Trophoblast cell (in vitro differentiated cells and primary cell): ENCODE results near the gene BNC2.

Experiments
- DNase-seq, 2 donors: peaks; one replicate each; pipeline ENCODE4 v3.0.0-alpha.2; 2016
- H2AFZ ChIP-seq: 2 replicates; pipeline ENCODE4 v1.6.1; 2013; ENCODE audit warnings: low read length, moderate library complexity, mild to moderate bottlenecking; ENCODE audit not compliant: insufficient read depth, poor library complexity
- H2AK5ac ChIP-seq: 2 replicates; pipeline ENCODE4 v1.6.1; 2013; ENCODE audit warnings: mild to moderate bottlenecking, low read length
- H2BK120ac ChIP-seq: 2 replicates; pipeline ENCODE4 v1.6.1; 2013; ENCODE audit warnings: low read length, mild to moderate bottlenecking, moderate library complexity; ENCODE audit not compliant: insufficient read depth, poor library complexity
- H2BK12ac ChIP-seq: 2 replicates; pipeline ENCODE4 v1.6.1; 2013; ENCODE audit warnings: mild to moderate bottlenecking, low read length, moderate library complexity
- H2BK5ac ChIP-seq: 2 replicates; pipeline ENCODE4 v1.6.1; 2013; ENCODE audit warnings: low read length, low read depth, moderate library complexity, mild to moderate bottlenecking; ENCODE audit not compliant: poor library complexity
- H3K14ac ChIP-seq: 2 replicates; pipeline ENCODE4 v1.6.1; 2013; ENCODE audit warnings: mild to moderate bottlenecking, low read length
- H3K18ac ChIP-seq: 2 replicates; pipeline ENCODE4 v1.6.1; 2013; ENCODE audit warnings: mild to moderate bottlenecking, low read length
- H3K23ac ChIP-seq: 2 replicates; pipeline ENCODE4 v1.6.1; 2013; ENCODE audit warnings: low read length
- H3K27ac ChIP-seq: 2 replicates; pipeline ENCODE4 v1.5.1; 2013; ENCODE audit warnings: low read depth, mild to moderate bottlenecking, inconsistent platforms, low read length, moderate library complexity
- H3K27me3 ChIP-seq: 2 replicates; pipeline ENCODE4 v1.6.1; 2013; ENCODE audit warnings: inconsistent platforms, mild to moderate bottlenecking, low read length, moderate library complexity; ENCODE audit not compliant: insufficient read depth
- H3K36me3 ChIP-seq, 2 experiments: 1 replicate in 1 of 2; 2 replicates in 1 of 2; pipeline ENCODE4 v1.6.1; 2013; ENCODE audit warnings: low read length in 2 of 2, mild to moderate bottlenecking in 2 of 2, moderate library complexity in 1 of 2; ENCODE audit not compliant: insufficient read depth in 2 of 2, control insufficient read depth in 1 of 2
- H3K4ac ChIP-seq: 2 replicates; pipeline ENCODE4 v1.6.1; 2013; ENCODE audit warnings: low read depth, mild to moderate bottlenecking, low read length, moderate library complexity
- H3K4me1 ChIP-seq, 2 experiments: 1 replicate in 1 of 2; 2 replicates in 1 of 2; pipeline ENCODE4 v1.6.1; 2013; ENCODE audit warnings: low read length in 2 of 2, mild to moderate bottlenecking in 2 of 2, moderate library complexity in 1 of 2; ENCODE audit not compliant: insufficient read depth in 2 of 2, control insufficient read depth in 1 of 2
- H3K4me2 ChIP-seq: 2 replicates; pipeline ENCODE4 v1.6.1; 2013; ENCODE audit warnings: inconsistent platforms, mild to moderate bottlenecking, low read length, moderate library complexity
- H3K4me3 ChIP-seq: 2 replicates; pipeline ENCODE4 v1.5.1; 2013; ENCODE audit warnings: mild to moderate bottlenecking, low read depth, low read length, inconsistent platforms
- H3K79me1 ChIP-seq: one replicate; pipeline ENCODE4 v1.6.1; 2013; ENCODE audit warnings: low read length
- H3K79me2 ChIP-seq: 2 replicates; pipeline ENCODE4 v1.6.1; 2013; ENCODE audit warnings: low read length, mild to moderate bottlenecking; ENCODE audit not compliant: control insufficient read depth, insufficient read depth, poor library complexity
- H3K9ac ChIP-seq: 2 replicates; pipeline ENCODE4 v1.6.1; 2013; ENCODE audit warnings: mild to moderate bottlenecking, low read length
- H3K9me3 ChIP-seq: 2 replicates; pipeline ENCODE4 v1.6.1; 2013; ENCODE audit warnings: low read depth, mild to moderate bottlenecking, control low read depth, inconsistent platforms, low read length; ENCODE audit not compliant: insufficient read depth
- H4K12ac ChIP-seq: 2 replicates; pipeline ENCODE4 v1.6.1; 2013; ENCODE audit warnings: low read depth, mild to moderate bottlenecking, low read length, moderate library complexity
- H4K8ac ChIP-seq: 2 replicates; pipeline ENCODE4 v1.6.1; 2013; ENCODE audit warnings: low read depth, mild to moderate bottlenecking, low read length, moderate library complexity
- H4K91ac ChIP-seq: one replicate; pipeline ENCODE4 v1.6.1; 2013; ENCODE audit warnings: low read depth, mild to moderate bottlenecking, low read length, moderate library complexity
- WGBS: extraction: QIAGEN DNeasy Blood & Tissue Kit; methylation state at CpG from one replicate; pipeline ENCODE4 v1.1.7; 2013; ENCODE audit warnings: missing lambda C conversion rate; ENCODE audit not compliant: insufficient read length, insufficient coverage; ENCODE audit errors: extremely low coverage; 5-methylcytosine and 5-hydroxymethylcytosine counted together

Gene BNC2

GRCh38 chr9:16597136-16597535 lies 273.3 kb downstream of the BNC2 start:
- no peaks in the 10 kb centered on the region for H3K79me1 ChIP-seq
- H4K91ac ChIP-seq = no peak overlapping the region
- no peak overlapping the region for H3K4me2 ChIP-seq
- no peak overlapping the region for H2BK5ac ChIP-seq
- H3K4me3 ChIP-seq = no peak overlapping the region
- no peak overlapping the region for H3K18ac ChIP-seq
- H4K8ac ChIP-seq = no peak overlapping the region
- H3K4me1 ChIP-seq = no peaks in the 10 kb centered on the region
- no peak overlapping the region for H3K23ac ChIP-seq
- no peak overlapping the region for H3K14ac ChIP-seq
- no peak overlapping the region for H2AFZ ChIP-seq
- H3K27ac ChIP-seq = no peak overlapping the region
- no peaks in the 10 kb centered on the region for H3K36me3 ChIP-seq
- no peaks in the 10 kb centered on the region for H3K79me2 ChIP-seq
- H3K9ac ChIP-seq = no peak overlapping the region
- H2BK120ac ChIP-seq = no peak overlapping the region
- WGBS = no CpG with 5 or more reads among the region's 1 CpG
- no peak overlapping the region for H2AK5ac ChIP-seq
- no peaks in the 10 kb centered on the region for H3K9me3 ChIP-seq
- DNase-seq = no peak
- no peak overlapping the region for H3K4ac ChIP-seq
- H4K12ac ChIP-seq = no peak overlapping the region
- no peak overlapping the region for H2BK12ac ChIP-seq
- H3K27me3 ChIP-seq = no peaks in the 10 kb centered on the region

- Histone ChIP-seq H2BK5ac (no peak overlapping the region), H2AFZ (no peak overlapping the region), H3K14ac (no peak overlapping the region), H3K23ac (no peak overlapping the region), H3K79me1 (no peaks in the 10 kb centered on the region), H3K4me2 (no peak overlapping the region), H3K4me3 (no peak overlapping the region), H2BK12ac (no peak overlapping the region), H3K4me1 (no peaks in the 10 kb centered on the region), H2AK5ac (no peak overlapping the region), H3K36me3 (no peaks in the 10 kb centered on the region), H3K4ac (no peak overlapping the region), H3K9me3 (no peaks in the 10 kb centered on the region), H4K8ac (no peak overlapping the region), H3K27ac (no peak overlapping the region), H4K12ac (no peak overlapping the region), H3K18ac (no peak overlapping the region), H3K9ac (no peak overlapping the region), H3K79me2 (no peaks in the 10 kb centered on the region), H2BK120ac (no peak overlapping the region), H4K91ac (no peak overlapping the region), H3K27me3 (no peaks in the 10 kb centered on the region)
- DNase-seq = no peak
- WGBS = no CpG with 5 or more reads among the region's 2 CpGs
Measured at GRCh38 chr9:16595227-16595626, 275.2 kb downstream of the BNC2 start.

- H3K14ac ChIP-seq = no peak overlapping the region
- H3K27ac ChIP-seq = no peak overlapping the region
- H2BK5ac ChIP-seq = no peak overlapping the region
- H3K23ac ChIP-seq = no peak overlapping the region
- H3K4ac ChIP-seq = no peak overlapping the region
- no peaks in the 10 kb centered on the region for H3K27me3 ChIP-seq
- H4K12ac ChIP-seq = no peak overlapping the region
- H3K18ac ChIP-seq = no peak overlapping the region
- H2AK5ac ChIP-seq = no peak overlapping the region
- H4K91ac ChIP-seq = no peak overlapping the region
- no peaks in the 10 kb centered on the region for H3K79me1 ChIP-seq
- H3K36me3 ChIP-seq = no peaks in the 10 kb centered on the region
- no peak overlapping the region for H2BK12ac ChIP-seq
- no peak overlapping the region for H2AFZ ChIP-seq
- no peaks in the 10 kb centered on the region for H3K9me3 ChIP-seq
- no peak overlapping the region for H2BK120ac ChIP-seq
- no peak overlapping the region for H3K9ac ChIP-seq
- no peaks in the 10 kb centered on the region for H3K4me1 ChIP-seq
- H3K79me2 ChIP-seq = no peaks in the 10 kb centered on the region
- DNase-seq = no peak
- no peak overlapping the region for H3K4me2 ChIP-seq
- no peak overlapping the region for H4K8ac ChIP-seq
- H3K4me3 ChIP-seq = no peak overlapping the region
Measured at GRCh38 chr9:16594787-16595186, 275.7 kb downstream of the BNC2 start.

GRCh38 chr9:16593746-16594145 lies 276.7 kb downstream of the BNC2 start:
- Histone ChIP-seq H3K4me3 (no peak overlapping the region), H3K14ac (no peak overlapping the region), H2AK5ac (no peak overlapping the region), H3K4me2 (no peak overlapping the region), H3K4me1 (no peaks in the 10 kb centered on the region), H3K36me3 (no peaks in the 10 kb centered on the region), H3K18ac (no peak overlapping the region), H4K91ac (no peak overlapping the region), H3K23ac (no peak overlapping the region), H3K27ac (no peak overlapping the region), H3K27me3 (no peaks in the 10 kb centered on the region), H2AFZ (no peak overlapping the region), H3K79me2 (no peaks in the 10 kb centered on the region), H3K79me1 (no peaks in the 10 kb centered on the region), H4K12ac (no peak overlapping the region), H2BK120ac (no peak overlapping the region), H4K8ac (no peak overlapping the region), H3K9ac (no peak overlapping the region), H2BK12ac (no peak overlapping the region), H2BK5ac (no peak overlapping the region), H3K9me3 (no peaks in the 10 kb centered on the region), H3K4ac (no peak overlapping the region)
- no CpG with 5 or more reads among the region's 1 CpG for WGBS
- DNase-seq = no peak
